Neural cell (in vitro differentiated cells): Measurements from ENCODE around the gene RAD23B. TPM values are rescaled to one million over a fixed set of nuclear protein-coding genes. Genes with fewer than 3 reads are reported as not detected.

Experiments used
- H2AFZ ChIP-seq: fragments of 200-600, 300-800 bp; sonication (generic), shearing (Covaris generic); 2 replicates; pipeline ENCODE4 v1.6.0; 2014; ENCODE audit warnings: low read depth, mild to moderate bottlenecking, antibody characterized with exemption, low read length, moderate library complexity
- H3F3A ChIP-seq: fragments of 200-600 bp; shearing (Covaris generic); 2 replicates; pipeline ENCODE4 v1.6.1; 2016; ENCODE audit warnings: mild to moderate bottlenecking, moderate library complexity, mixed read lengths, antibody characterized with exemption, low read length; ENCODE audit not compliant: insufficient read depth, poor library complexity, severe bottlenecking
- H3K27ac ChIP-seq: fragments of 200-600, 300-800 bp; sonication (generic), shearing (Covaris generic); 2 replicates; pipeline ENCODE4 v1.5.1; 2014; ENCODE audit warnings: mild to moderate bottlenecking, low read length, moderate library complexity
- H3K27me3 ChIP-seq: fragments of 300-800, 200-600 bp; sonication (generic), shearing (Covaris generic); 2 replicates; pipeline ENCODE4 v1.6.0; 2014; ENCODE audit warnings: mild to moderate bottlenecking, low read depth, low read length, moderate library complexity; ENCODE audit not compliant: insufficient read depth
- H3K36me3 ChIP-seq: fragments of 300-800, 200-600 bp; sonication (generic), shearing (Covaris generic); 2 replicates; pipeline ENCODE4 v1.5.1; 2014; ENCODE audit warnings: mild to moderate bottlenecking, antibody characterized with exemption, low read length, moderate library complexity; ENCODE audit not compliant: insufficient read depth
- H3K4me2 ChIP-seq: fragments of 300-800, 200-600 bp; sonication (generic), shearing (Covaris generic); 2 replicates; pipeline ENCODE4 v1.6.0; 2014; ENCODE audit warnings: mild to moderate bottlenecking, low read length
- H3K4me3 ChIP-seq: fragments of 300-800, 200-600 bp; sonication (generic), shearing (Covaris generic); 2 replicates; pipeline ENCODE4 v1.5.1; 2014; ENCODE audit warnings: mild to moderate bottlenecking, low read length, moderate library complexity
- H3K79me2 ChIP-seq: fragments of 200-600 bp; shearing (Covaris generic); replicated peaks from 2 replicates; pipeline ENCODE4 v1.6.0; 2014; ENCODE audit warnings: mild to moderate bottlenecking, low read length, moderate library complexity; ENCODE audit not compliant: insufficient read depth
- H3K9ac ChIP-seq: fragments of 300-800, 200-600 bp; sonication (generic), shearing (Covaris generic); 2 replicates; pipeline ENCODE4 v1.6.1; 2016; ENCODE audit warnings: mild to moderate bottlenecking, low read length, mixed read lengths
- H3K9me2 ChIP-seq: fragments of 200-600 bp; shearing (Covaris generic); 2 replicates; pipeline ENCODE4 v1.6.1; 2016; ENCODE audit warnings: mild to moderate bottlenecking, low read length, mixed read lengths; ENCODE audit not compliant: insufficient read depth
- H3K9me3 ChIP-seq: fragments of 200-600, 300-800 bp; sonication (generic), shearing (Covaris generic); 2 replicates; pipeline ENCODE4 v1.6.1; 2016; ENCODE audit warnings: mild to moderate bottlenecking, mixed run types, low read length, moderate library complexity, mixed read lengths
- H4K20me1 ChIP-seq: fragments of 200-600 bp; shearing (Covaris generic); 2 replicates; pipeline ENCODE4 v1.6.1; 2016; ENCODE audit warnings: mild to moderate bottlenecking, mixed run types; ENCODE audit not compliant: insufficient read depth
- EP300 ChIP-seq: fragments of 450-650 bp; conservative IDR thresholded peaks from 2 replicates; pipeline ENCODE4 v1.6.1; 2014; ENCODE audit warnings: antibody characterized with exemption, mild to moderate bottlenecking, moderate library complexity; ENCODE audit not compliant: poor library complexity, severe bottlenecking
- EZH2 ChIP-seq: fragments of 200-600, 300-800 bp; shearing (Covaris generic), sonication (generic); IDR thresholded peaks from 2 replicates; pipeline ENCODE4 v1.6.1; 2014; ENCODE audit warnings: antibody characterized with exemption, low read length, borderline replicate concordance, mild to moderate bottlenecking; ENCODE audit not compliant: insufficient read depth, poor library complexity, severe bottlenecking
- MXI1 ChIP-seq: fragments of 450-650 bp; conservative IDR thresholded peaks from 2 replicates; pipeline ENCODE4 v1.6.1; 2014; ENCODE audit warnings: antibody characterized with exemption, mild to moderate bottlenecking; ENCODE audit not compliant: poor library complexity, severe bottlenecking
- POLR2AphosphoS5 ChIP-seq: IDR thresholded peaks from 2 replicates; pipeline ENCODE4 v1.6.1; 2012
- RAD21 ChIP-seq: fragments of 450-650 bp; conservative IDR thresholded peaks from 2 replicates; pipeline ENCODE4 v1.6.1; 2014; ENCODE audit warnings: antibody characterized with exemption, mild to moderate bottlenecking, moderate library complexity
- SMC3 ChIP-seq: fragments of 450-650 bp; conservative IDR thresholded peaks from 2 replicates; pipeline ENCODE4 v1.6.1; 2014; ENCODE audit warnings: antibody characterized with exemption, mild to moderate bottlenecking, moderate library complexity; ENCODE audit not compliant: poor library complexity
- TAF1 ChIP-seq: IDR thresholded peaks from 2 replicates; pipeline ENCODE4 v1.6.1; 2012; ENCODE audit warnings: low read depth
- polyA plus RNA-seq: library from polyadenylated mRNA; depleted of rRNA; stranded (reverse); fragments of >200 nt; gene quantifications from 2 replicates; pipeline ENCODE4 v1.2.3, GENCODE V29; 2014
- TF ChIP-seq, protein P1 (sequence below): IDR thresholded peaks from 2 replicates; pipeline ENCODE4 v1.6.1; 2012; ENCODE audit warnings: borderline replicate concordance
- TF ChIP-seq, protein P2 (sequence below): fragments of 450-650 bp; IDR thresholded peaks from 2 replicates; pipeline ENCODE4 v1.5.1; 2014; ENCODE audit warnings: antibody characterized with exemption, mild to moderate bottlenecking, moderate library complexity; ENCODE audit not compliant: poor library complexity, severe bottlenecking

RAD23B gene
- polyA plus RNA-seq, 1 donor from 2014 or later: 97.3 TPM

- Histone ChIP-seq H4K20me1 (no peaks in the 10 kb centered on the region), H3K27ac (no peak overlapping the region), H3K27me3 (no peaks in the 10 kb centered on the region), H3K36me3 (peaks cover 11% of the 10 kb centered on the region), H3K79me2 (peaks cover 44% of the 10 kb centered on the region), H3K9ac (no peak overlapping the region), H3F3A (no peaks in the 10 kb centered on the region), H3K4me3 (no peak overlapping the region), H3K9me2 (no peaks in the 10 kb centered on the region), H3K9me3 (no peaks in the 10 kb centered on the region), H3K4me2 (no peak overlapping the region), H2AFZ (no peak overlapping the region)
- TF ChIP-seq SMC3 (no peak), MXI1 (no peak), EP300 (no peak), RAD21 (no peak), EZH2 (no peak), TAF1 (no peak)
- TF ChIP-seq, protein P1, sequence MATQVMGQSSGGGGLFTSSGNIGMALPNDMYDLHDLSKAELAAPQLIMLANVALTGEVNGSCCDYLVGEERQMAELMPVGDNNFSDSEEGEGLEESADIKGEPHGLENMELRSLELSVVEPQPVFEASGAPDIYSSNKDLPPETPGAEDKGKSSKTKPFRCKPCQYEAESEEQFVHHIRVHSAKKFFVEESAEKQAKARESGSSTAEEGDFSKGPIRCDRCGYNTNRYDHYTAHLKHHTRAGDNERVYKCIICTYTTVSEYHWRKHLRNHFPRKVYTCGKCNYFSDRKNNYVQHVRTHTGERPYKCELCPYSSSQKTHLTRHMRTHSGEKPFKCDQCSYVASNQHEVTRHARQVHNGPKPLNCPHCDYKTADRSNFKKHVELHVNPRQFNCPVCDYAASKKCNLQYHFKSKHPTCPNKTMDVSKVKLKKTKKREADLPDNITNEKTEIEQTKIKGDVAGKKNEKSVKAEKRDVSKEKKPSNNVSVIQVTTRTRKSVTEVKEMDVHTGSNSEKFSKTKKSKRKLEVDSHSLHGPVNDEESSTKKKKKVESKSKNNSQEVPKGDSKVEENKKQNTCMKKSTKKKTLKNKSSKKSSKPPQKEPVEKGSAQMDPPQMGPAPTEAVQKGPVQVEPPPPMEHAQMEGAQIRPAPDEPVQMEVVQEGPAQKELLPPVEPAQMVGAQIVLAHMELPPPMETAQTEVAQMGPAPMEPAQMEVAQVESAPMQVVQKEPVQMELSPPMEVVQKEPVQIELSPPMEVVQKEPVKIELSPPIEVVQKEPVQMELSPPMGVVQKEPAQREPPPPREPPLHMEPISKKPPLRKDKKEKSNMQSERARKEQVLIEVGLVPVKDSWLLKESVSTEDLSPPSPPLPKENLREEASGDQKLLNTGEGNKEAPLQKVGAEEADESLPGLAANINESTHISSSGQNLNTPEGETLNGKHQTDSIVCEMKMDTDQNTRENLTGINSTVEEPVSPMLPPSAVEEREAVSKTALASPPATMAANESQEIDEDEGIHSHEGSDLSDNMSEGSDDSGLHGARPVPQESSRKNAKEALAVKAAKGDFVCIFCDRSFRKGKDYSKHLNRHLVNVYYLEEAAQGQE: no peak
These were observed 30.5 kb downstream of the RAD23B start for GRCh38 chr9:107313555-107314096.

GRCh38 chr9:107314763-107315162 lies 31.7 kb downstream of the RAD23B start:
- Histone ChIP-seq H3K27ac (no peak overlapping the region), H2AFZ (no peak overlapping the region), H3K27me3 (no peaks in the 10 kb centered on the region), H3K36me3 (peaks cover 5% of the 10 kb centered on the region), H3K9me3 (no peaks in the 10 kb centered on the region), H3F3A (no peaks in the 10 kb centered on the region), H3K79me2 (peaks cover 38% of the 10 kb centered on the region), H4K20me1 (no peaks in the 10 kb centered on the region), H3K4me3 (no peak overlapping the region), H3K4me2 (no peak overlapping the region), H3K9ac (no peak overlapping the region), H3K9me2 (no peaks in the 10 kb centered on the region)
- no peak for TF ChIP-seq POLR2AphosphoS5
- TF ChIP-seq EP300: no peak
- TF ChIP-seq RAD21: no peak
- no peak for TF ChIP-seq MXI1
- TF ChIP-seq SMC3: no peak
- TF ChIP-seq, protein P2, sequence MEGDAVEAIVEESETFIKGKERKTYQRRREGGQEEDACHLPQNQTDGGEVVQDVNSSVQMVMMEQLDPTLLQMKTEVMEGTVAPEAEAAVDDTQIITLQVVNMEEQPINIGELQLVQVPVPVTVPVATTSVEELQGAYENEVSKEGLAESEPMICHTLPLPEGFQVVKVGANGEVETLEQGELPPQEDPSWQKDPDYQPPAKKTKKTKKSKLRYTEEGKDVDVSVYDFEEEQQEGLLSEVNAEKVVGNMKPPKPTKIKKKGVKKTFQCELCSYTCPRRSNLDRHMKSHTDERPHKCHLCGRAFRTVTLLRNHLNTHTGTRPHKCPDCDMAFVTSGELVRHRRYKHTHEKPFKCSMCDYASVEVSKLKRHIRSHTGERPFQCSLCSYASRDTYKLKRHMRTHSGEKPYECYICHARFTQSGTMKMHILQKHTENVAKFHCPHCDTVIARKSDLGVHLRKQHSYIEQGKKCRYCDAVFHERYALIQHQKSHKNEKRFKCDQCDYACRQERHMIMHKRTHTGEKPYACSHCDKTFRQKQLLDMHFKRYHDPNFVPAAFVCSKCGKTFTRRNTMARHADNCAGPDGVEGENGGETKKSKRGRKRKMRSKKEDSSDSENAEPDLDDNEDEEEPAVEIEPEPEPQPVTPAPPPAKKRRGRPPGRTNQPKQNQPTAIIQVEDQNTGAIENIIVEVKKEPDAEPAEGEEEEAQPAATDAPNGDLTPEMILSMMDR: no peak
- TF ChIP-seq, protein P1: no peak
- no peak for TF ChIP-seq TAF1
- no peak for TF ChIP-seq EZH2
